Transverse colon (tissue), 4 donors: ENCODE measurements around the gene NTHL1.

Experiments used
- EP300 ChIP-seq: sonication (generic); formaldehyde crosslinking; IDR thresholded peaks from one replicate; pipeline ENCODE4 v1.6.1; 2017; ENCODE audit warnings: antibody characterized with exemption, low read depth
- POLR2A ChIP-seq: fragments of 450-650 bp; IDR thresholded peaks from one replicate; pipeline ENCODE4 v1.6.1; 2016; ENCODE audit warnings: antibody characterized with exemption, mild to moderate bottlenecking, moderate library complexity
- POLR2AphosphoS5 ChIP-seq, 3 donors: sonication (generic); formaldehyde crosslinking; IDR thresholded peaks; one replicate each; pipeline ENCODE4 v1.6.1; 2016; ENCODE audit warnings: antibody characterized with exemption in 3 of 3
- TF ChIP-seq, protein P1 (sequence below), 5 experiments: fragments of 200-600 bp in 3 of 5; fragments of 450-650 bp in 2 of 5; sonication (generic) in 3 of 5; IDR thresholded peaks; 1 replicate in 2 of 5; 2 replicates in 3 of 5; pipeline ENCODE4 v1.5.1; 2016 to 2017; ENCODE audit warnings: antibody characterized with exemption in 5 of 5, inconsistent platforms in 3 of 5, mild to moderate bottlenecking in 2 of 5, moderate library complexity in 1 of 5

DNA sequence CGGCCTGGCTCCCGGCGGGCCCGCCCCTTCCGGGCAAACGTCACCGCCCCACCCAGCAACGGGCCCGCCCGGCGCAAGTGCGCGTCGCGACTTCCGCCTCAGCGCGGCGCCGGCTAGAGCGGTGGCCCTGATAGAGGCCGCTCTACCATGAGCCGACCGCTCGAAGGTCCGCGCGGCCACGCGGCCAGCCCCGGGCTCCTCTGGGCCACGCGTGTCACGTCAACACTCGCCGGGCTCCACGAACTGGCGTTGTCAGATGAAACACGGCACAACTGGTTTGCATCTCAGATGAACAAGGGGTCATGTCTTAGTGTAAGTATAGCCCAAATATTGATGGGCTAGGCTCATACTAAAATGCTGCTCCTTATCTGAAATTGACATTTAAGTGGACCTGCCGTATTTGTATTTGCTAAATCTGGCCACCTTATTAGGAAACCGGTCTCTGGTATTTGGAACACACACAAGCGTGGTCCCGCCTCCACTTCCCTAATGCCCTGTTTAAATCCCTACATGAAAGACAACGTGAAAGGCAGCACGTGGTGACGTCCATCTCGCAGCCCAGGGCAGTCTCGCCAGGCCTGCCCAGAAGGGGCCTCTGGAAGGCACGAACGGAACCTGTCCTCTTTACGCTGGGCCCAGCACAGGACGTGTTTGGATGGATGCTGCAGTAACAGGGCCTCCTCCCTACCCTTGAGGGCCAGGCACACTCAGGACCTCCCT, 37.7 kb downstream of the NTHL1 start, which contains the start of gene ZNF598:
- TF ChIP-seq, protein P1, sequence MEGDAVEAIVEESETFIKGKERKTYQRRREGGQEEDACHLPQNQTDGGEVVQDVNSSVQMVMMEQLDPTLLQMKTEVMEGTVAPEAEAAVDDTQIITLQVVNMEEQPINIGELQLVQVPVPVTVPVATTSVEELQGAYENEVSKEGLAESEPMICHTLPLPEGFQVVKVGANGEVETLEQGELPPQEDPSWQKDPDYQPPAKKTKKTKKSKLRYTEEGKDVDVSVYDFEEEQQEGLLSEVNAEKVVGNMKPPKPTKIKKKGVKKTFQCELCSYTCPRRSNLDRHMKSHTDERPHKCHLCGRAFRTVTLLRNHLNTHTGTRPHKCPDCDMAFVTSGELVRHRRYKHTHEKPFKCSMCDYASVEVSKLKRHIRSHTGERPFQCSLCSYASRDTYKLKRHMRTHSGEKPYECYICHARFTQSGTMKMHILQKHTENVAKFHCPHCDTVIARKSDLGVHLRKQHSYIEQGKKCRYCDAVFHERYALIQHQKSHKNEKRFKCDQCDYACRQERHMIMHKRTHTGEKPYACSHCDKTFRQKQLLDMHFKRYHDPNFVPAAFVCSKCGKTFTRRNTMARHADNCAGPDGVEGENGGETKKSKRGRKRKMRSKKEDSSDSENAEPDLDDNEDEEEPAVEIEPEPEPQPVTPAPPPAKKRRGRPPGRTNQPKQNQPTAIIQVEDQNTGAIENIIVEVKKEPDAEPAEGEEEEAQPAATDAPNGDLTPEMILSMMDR (IDR thresholded peaks at IDR 0.05), result peak in 1 of 5 experiments; percentile 25
- TF ChIP-seq POLR2AphosphoS5 (IDR thresholded peaks at IDR 0.05) (peak; percentile 94 to 97 (median 96)), POLR2A (peak; percentile 98), EP300 (no peak)
